ENCODE data around the gene GTPBP3.

DNA sequence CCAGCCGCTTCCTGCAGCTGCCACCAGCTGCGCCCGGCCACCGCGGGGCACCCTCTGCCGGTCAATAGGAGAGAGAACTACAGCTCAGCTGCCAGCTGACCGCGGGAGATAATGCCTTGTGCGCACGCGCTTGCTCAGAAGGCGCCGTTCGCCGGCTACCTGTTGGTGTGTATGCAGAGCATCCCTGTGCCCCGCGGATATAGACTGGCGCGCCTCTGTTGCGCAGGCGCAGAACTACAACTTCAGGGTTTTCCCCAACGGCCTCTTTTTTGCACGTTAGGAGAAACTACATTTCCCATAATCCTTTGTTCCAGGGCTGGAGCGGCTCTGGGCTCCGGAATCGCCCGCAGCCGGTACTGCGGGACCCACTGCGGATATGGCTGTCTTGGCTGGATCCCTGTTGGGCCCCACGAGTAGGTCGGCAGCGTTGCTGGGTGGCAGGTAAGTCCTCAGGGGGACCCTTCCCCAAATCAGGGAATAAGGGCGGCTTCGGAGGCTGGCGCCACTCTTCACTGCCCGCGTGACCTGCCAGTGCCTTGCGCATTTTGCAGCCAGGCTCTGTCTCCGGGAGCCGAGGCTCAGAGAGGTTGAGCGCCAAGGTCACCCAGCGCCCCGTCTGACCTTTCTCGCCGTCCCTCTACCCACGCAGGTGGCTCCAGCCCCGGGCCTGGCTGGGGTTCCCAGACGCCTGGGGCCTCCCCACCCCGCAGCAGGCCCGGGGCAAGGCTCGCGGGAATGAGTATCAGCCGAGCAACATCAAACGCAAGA is 31.7 kb upstream of the GTPBP3 start, which contains the start of gene MRPL34:
- TF ChIP-seq, protein P1, sequence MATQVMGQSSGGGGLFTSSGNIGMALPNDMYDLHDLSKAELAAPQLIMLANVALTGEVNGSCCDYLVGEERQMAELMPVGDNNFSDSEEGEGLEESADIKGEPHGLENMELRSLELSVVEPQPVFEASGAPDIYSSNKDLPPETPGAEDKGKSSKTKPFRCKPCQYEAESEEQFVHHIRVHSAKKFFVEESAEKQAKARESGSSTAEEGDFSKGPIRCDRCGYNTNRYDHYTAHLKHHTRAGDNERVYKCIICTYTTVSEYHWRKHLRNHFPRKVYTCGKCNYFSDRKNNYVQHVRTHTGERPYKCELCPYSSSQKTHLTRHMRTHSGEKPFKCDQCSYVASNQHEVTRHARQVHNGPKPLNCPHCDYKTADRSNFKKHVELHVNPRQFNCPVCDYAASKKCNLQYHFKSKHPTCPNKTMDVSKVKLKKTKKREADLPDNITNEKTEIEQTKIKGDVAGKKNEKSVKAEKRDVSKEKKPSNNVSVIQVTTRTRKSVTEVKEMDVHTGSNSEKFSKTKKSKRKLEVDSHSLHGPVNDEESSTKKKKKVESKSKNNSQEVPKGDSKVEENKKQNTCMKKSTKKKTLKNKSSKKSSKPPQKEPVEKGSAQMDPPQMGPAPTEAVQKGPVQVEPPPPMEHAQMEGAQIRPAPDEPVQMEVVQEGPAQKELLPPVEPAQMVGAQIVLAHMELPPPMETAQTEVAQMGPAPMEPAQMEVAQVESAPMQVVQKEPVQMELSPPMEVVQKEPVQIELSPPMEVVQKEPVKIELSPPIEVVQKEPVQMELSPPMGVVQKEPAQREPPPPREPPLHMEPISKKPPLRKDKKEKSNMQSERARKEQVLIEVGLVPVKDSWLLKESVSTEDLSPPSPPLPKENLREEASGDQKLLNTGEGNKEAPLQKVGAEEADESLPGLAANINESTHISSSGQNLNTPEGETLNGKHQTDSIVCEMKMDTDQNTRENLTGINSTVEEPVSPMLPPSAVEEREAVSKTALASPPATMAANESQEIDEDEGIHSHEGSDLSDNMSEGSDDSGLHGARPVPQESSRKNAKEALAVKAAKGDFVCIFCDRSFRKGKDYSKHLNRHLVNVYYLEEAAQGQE (IDR thresholded peaks at IDR 0.05; ENCODE audit: insufficient read depth in 1 of 2, low read depth in 2 of 2, low read length in 1 of 2): 0 out of 4 replicates have a peak, but pooled peaks of 1 of the 2 experiments have one; percentile 4
- TF ChIP-seq, protein P2, sequence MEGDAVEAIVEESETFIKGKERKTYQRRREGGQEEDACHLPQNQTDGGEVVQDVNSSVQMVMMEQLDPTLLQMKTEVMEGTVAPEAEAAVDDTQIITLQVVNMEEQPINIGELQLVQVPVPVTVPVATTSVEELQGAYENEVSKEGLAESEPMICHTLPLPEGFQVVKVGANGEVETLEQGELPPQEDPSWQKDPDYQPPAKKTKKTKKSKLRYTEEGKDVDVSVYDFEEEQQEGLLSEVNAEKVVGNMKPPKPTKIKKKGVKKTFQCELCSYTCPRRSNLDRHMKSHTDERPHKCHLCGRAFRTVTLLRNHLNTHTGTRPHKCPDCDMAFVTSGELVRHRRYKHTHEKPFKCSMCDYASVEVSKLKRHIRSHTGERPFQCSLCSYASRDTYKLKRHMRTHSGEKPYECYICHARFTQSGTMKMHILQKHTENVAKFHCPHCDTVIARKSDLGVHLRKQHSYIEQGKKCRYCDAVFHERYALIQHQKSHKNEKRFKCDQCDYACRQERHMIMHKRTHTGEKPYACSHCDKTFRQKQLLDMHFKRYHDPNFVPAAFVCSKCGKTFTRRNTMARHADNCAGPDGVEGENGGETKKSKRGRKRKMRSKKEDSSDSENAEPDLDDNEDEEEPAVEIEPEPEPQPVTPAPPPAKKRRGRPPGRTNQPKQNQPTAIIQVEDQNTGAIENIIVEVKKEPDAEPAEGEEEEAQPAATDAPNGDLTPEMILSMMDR (IDR thresholded peaks at IDR 0.05): peak; percentile 85
- TF ChIP-seq POLR2AphosphoS5 (IDR thresholded peaks at IDR 0.05; ENCODE audit: low read depth, low read length): no peak; the same call in 1 of the 2 replicates
- peak; percentile 68 for TF ChIP-seq TCF7L2 (IDR thresholded peaks at IDR 0.05; ENCODE audit: low read depth, low read length)

Measured in Panc1 (cell line).